ENCODE data around the gene TEX10.

The TEX10 gene

GRCh38 chr9:100292414-100292813 lies 60.3 kb downstream of the TEX10 start:
- peaks cover 38 to 60% of the 10 kb centered on the region in 2 donors for H3K36me3 ChIP-seq (ENCODE audit: control insufficient read depth in 1 of 2, insufficient read depth in 2 of 2, low read length in 2 of 2)
- H3K9ac ChIP-seq (ENCODE audit: low read depth in 1 of 2, low read length in 2 of 2): no peak overlapping the region
- H3K27me3 ChIP-seq (ENCODE audit: control insufficient read depth in 1 of 2, insufficient read depth in 2 of 2, low read length in 2 of 2): no peaks in the 10 kb centered on the region
- no peak overlapping the region for H3K4me3 ChIP-seq (ENCODE audit: low read depth in 1 of 2, low read length in 2 of 2)
- H3K27ac ChIP-seq (ENCODE audit: low read depth, low read length): no peak overlapping the region
- H3K4me1 ChIP-seq (ENCODE audit: control insufficient read depth in 1 of 2, insufficient read depth in 2 of 2, low read length in 2 of 2): no peaks in the 10 kb centered on the region
- H3K9me3 ChIP-seq (ENCODE audit: control insufficient read depth in 1 of 2, low read length in 2 of 2): peaks cover 4% of the 10 kb centered on the region in 2 donors

DNA sequence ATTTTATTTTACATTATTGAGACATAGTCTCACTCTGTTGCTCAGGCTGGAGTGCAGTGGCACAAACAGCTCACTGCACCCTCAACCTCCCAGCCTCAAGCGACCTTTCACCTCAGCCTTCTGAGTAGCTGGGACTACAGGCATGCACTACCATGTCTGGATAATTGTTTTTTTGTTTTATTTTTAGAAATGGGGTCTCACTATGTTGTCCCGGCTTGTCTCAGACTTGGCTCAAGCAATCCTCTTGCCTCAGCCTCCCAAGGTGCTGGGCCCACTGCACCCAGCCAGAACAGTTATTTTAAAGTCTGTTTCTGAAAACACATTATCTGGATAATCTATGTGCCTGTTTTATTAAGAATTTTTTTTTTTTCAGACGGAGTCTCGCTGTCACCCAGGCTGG lies 62.0 kb downstream of the TEX10 start:
- Histone ChIP-seq H3K9ac (ENCODE audit: low read depth in 1 of 2, low read length in 2 of 2) (no peak overlapping the region), H3K4me1 (ENCODE audit: control insufficient read depth in 1 of 2, insufficient read depth in 2 of 2, low read length in 2 of 2) (no peaks in the 10 kb centered on the region), H3K27ac (ENCODE audit: low read depth, low read length) (no peak overlapping the region), H3K36me3 (ENCODE audit: control insufficient read depth in 1 of 2, insufficient read depth in 2 of 2, low read length in 2 of 2) (peaks cover 38 to 56% of the 10 kb centered on the region in 2 donors), H3K4me3 (ENCODE audit: low read depth in 1 of 2, low read length in 2 of 2) (no peak overlapping the region), H3K27me3 (ENCODE audit: control insufficient read depth in 1 of 2, insufficient read depth in 2 of 2, low read length in 2 of 2) (no peaks in the 10 kb centered on the region), H3K9me3 (ENCODE audit: control insufficient read depth in 1 of 2, low read length in 2 of 2) (peaks cover 4 to 7% of the 10 kb centered on the region in 2 donors)

GRCh38 chr9:100287186-100287585 lies 65.6 kb downstream of the TEX10 start:
- no peaks in the 10 kb centered on the region for H3K4me1 ChIP-seq (ENCODE audit: control insufficient read depth in 1 of 2, insufficient read depth in 2 of 2, low read length in 2 of 2)
- H3K36me3 ChIP-seq (ENCODE audit: control insufficient read depth in 1 of 2, insufficient read depth in 2 of 2, low read length in 2 of 2): peaks cover 28 to 43% of the 10 kb centered on the region in 2 donors
- no peak overlapping the region for H3K4me3 ChIP-seq (ENCODE audit: low read depth in 1 of 2, low read length in 2 of 2)
- H3K27ac ChIP-seq (ENCODE audit: low read depth, low read length): no peak overlapping the region
- no peak overlapping the region for H3K9ac ChIP-seq (ENCODE audit: low read depth in 1 of 2, low read length in 2 of 2)
- no peaks in the 10 kb centered on the region for H3K27me3 ChIP-seq (ENCODE audit: control insufficient read depth in 1 of 2, insufficient read depth in 2 of 2, low read length in 2 of 2)
- H3K9me3 ChIP-seq (ENCODE audit: control insufficient read depth in 1 of 2, low read length in 2 of 2): peaks cover 9 to 10% of the 10 kb centered on the region in 2 donors

GRCh38 chr9:100286257-100286656 lies 66.5 kb downstream of the TEX10 start:
- Histone ChIP-seq H3K4me3 (ENCODE audit: low read depth in 1 of 2, low read length in 2 of 2) (no peak overlapping the region), H3K4me1 (ENCODE audit: control insufficient read depth in 1 of 2, insufficient read depth in 2 of 2, low read length in 2 of 2) (no peaks in the 10 kb centered on the region), H3K36me3 (ENCODE audit: control insufficient read depth in 1 of 2, insufficient read depth in 2 of 2, low read length in 2 of 2) (peaks cover 27 to 39% of the 10 kb centered on the region in 2 donors), H3K27me3 (ENCODE audit: control insufficient read depth in 1 of 2, insufficient read depth in 2 of 2, low read length in 2 of 2) (no peaks in the 10 kb centered on the region), H3K27ac (ENCODE audit: low read depth, low read length) (no peak overlapping the region), H3K9ac (ENCODE audit: low read depth in 1 of 2, low read length in 2 of 2) (no peak overlapping the region), H3K9me3 (ENCODE audit: control insufficient read depth in 1 of 2, low read length in 2 of 2) (peaks cover 9 to 10% of the 10 kb centered on the region in 2 donors)

DNA sequence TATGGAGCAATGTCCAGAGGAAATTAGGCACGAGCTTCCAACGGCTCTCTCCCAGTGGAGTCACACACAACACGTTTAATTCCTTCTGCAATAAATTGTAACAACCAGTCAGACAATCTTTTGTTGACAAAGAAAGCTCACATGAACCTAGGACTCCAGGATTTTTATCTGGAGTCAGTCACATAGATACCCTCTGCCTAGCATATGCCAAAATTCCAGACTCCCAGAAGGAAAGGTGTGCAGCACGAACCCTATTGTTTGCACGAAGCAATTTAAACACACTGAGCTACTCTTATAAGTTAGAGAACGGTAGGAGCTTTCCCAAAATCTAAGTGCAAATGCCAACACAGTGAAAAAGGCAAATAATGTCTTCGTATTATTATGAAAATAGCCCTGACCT lies 67.1 kb downstream of the TEX10 start:
- H3K9me3 ChIP-seq (ENCODE audit: control insufficient read depth in 1 of 2, low read length in 2 of 2): peaks cover 9 to 10% of the 10 kb centered on the region in 2 donors
- H3K27ac ChIP-seq (ENCODE audit: low read depth, low read length): no peak overlapping the region
- no peak overlapping the region for H3K9ac ChIP-seq (ENCODE audit: low read depth in 1 of 2, low read length in 2 of 2)
- H3K36me3 ChIP-seq (ENCODE audit: control insufficient read depth in 1 of 2, insufficient read depth in 2 of 2, low read length in 2 of 2): peaks cover 27 to 36% of the 10 kb centered on the region in 2 donors
- no peaks in the 10 kb centered on the region for H3K4me1 ChIP-seq (ENCODE audit: control insufficient read depth in 1 of 2, insufficient read depth in 2 of 2, low read length in 2 of 2)
- H3K27me3 ChIP-seq (ENCODE audit: control insufficient read depth in 1 of 2, insufficient read depth in 2 of 2, low read length in 2 of 2): no peaks in the 10 kb centered on the region
- no peak overlapping the region for H3K4me3 ChIP-seq (ENCODE audit: low read depth in 1 of 2, low read length in 2 of 2)

GRCh38 chr9:100285080-100285479 lies 67.7 kb downstream of the TEX10 start:
- Histone ChIP-seq H3K4me1 (ENCODE audit: control insufficient read depth in 1 of 2, insufficient read depth in 2 of 2, low read length in 2 of 2) (no peaks in the 10 kb centered on the region), H3K9me3 (ENCODE audit: control insufficient read depth in 1 of 2, low read length in 2 of 2) (peaks cover 9 to 10% of the 10 kb centered on the region in 2 donors), H3K27me3 (ENCODE audit: control insufficient read depth in 1 of 2, insufficient read depth in 2 of 2, low read length in 2 of 2) (no peaks in the 10 kb centered on the region), H3K36me3 (ENCODE audit: control insufficient read depth in 1 of 2, insufficient read depth in 2 of 2, low read length in 2 of 2) (peaks cover 27 to 36% of the 10 kb centered on the region in 2 donors), H3K27ac (ENCODE audit: low read depth, low read length) (no peak overlapping the region), H3K4me3 (ENCODE audit: low read depth in 1 of 2, low read length in 2 of 2) (no peak overlapping the region), H3K9ac (ENCODE audit: low read depth in 1 of 2, low read length in 2 of 2) (no peak overlapping the region)

DNA sequence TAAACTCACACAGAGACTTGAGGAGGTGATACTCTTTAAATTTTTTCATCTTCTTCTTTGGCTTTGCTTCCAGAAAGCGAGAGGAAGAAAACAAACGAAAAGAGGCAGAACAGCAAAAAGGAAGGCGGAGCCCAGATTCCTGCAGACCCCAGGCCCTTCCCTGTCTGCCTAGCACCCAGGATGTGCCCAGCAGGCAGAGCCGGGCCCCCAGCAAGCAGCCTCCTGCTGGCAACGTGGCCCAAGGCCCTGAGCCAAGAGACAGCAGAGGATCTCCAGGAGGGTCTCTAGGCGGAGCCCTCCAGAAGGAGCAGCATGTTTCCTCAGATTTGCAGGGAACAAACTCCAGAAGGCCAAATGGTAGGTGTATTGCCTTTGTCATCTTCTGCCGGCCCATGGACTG lies 68.5 kb downstream of the TEX10 start:
- Histone ChIP-seq H3K9me3 (ENCODE audit: control insufficient read depth in 1 of 2, low read length in 2 of 2) (peaks cover 9 to 10% of the 10 kb centered on the region in 2 donors), H3K36me3 (ENCODE audit: control insufficient read depth in 1 of 2, insufficient read depth in 2 of 2, low read length in 2 of 2) (peaks cover 27 to 36% of the 10 kb centered on the region in 2 donors), H3K4me3 (ENCODE audit: low read depth in 1 of 2, low read length in 2 of 2) (no peak overlapping the region), H3K27me3 (ENCODE audit: control insufficient read depth in 1 of 2, insufficient read depth in 2 of 2, low read length in 2 of 2) (no peaks in the 10 kb centered on the region), H3K4me1 (ENCODE audit: control insufficient read depth in 1 of 2, insufficient read depth in 2 of 2, low read length in 2 of 2) (no peaks in the 10 kb centered on the region), H3K9ac (ENCODE audit: low read depth in 1 of 2, low read length in 2 of 2) (no peak overlapping the region), H3K27ac (ENCODE audit: low read depth, low read length) (no peak overlapping the region)

GRCh38 chr9:100282388-100282719 lies 70.4 kb downstream of the TEX10 start:
- H3K36me3 ChIP-seq (ENCODE audit: control insufficient read depth in 1 of 2, insufficient read depth in 2 of 2, low read length in 2 of 2): peaks cover 20 to 27% of the 10 kb centered on the region in 2 donors
- H3K27ac ChIP-seq (ENCODE audit: low read depth, low read length): no peak overlapping the region
- H3K4me1 ChIP-seq (ENCODE audit: control insufficient read depth in 1 of 2, insufficient read depth in 2 of 2, low read length in 2 of 2): no peaks in the 10 kb centered on the region
- H3K27me3 ChIP-seq (ENCODE audit: control insufficient read depth in 1 of 2, insufficient read depth in 2 of 2, low read length in 2 of 2): no peaks in the 10 kb centered on the region
- no peak overlapping the region for H3K4me3 ChIP-seq (ENCODE audit: low read depth in 1 of 2, low read length in 2 of 2)
- peaks cover 5 to 6% of the 10 kb centered on the region in 2 donors for H3K9me3 ChIP-seq (ENCODE audit: control insufficient read depth in 1 of 2, low read length in 2 of 2)
- H3K9ac ChIP-seq (ENCODE audit: low read depth in 1 of 2, low read length in 2 of 2): no peak overlapping the region

- Histone ChIP-seq H3K4me1 (ENCODE audit: control insufficient read depth in 1 of 2, insufficient read depth in 2 of 2, low read length in 2 of 2) (no peaks in the 10 kb centered on the region), H3K9ac (ENCODE audit: low read depth in 1 of 2, low read length in 2 of 2) (no peak overlapping the region), H3K9me3 (ENCODE audit: control insufficient read depth in 1 of 2, low read length in 2 of 2) (peaks cover 5 to 6% of the 10 kb centered on the region in 2 donors), H3K4me3 (ENCODE audit: low read depth in 1 of 2, low read length in 2 of 2) (no peak overlapping the region), H3K27me3 (ENCODE audit: control insufficient read depth in 1 of 2, insufficient read depth in 2 of 2, low read length in 2 of 2) (no peaks in the 10 kb centered on the region), H3K36me3 (ENCODE audit: control insufficient read depth in 1 of 2, insufficient read depth in 2 of 2, low read length in 2 of 2) (peaks cover 14 to 22% of the 10 kb centered on the region in 2 donors), H3K27ac (ENCODE audit: low read depth, low read length) (no peak overlapping the region)
Measured at GRCh38 chr9:100281676-100282387, 70.9 kb downstream of the TEX10 start.

GRCh38 chr9:100281066-100281465 lies 71.7 kb downstream of the TEX10 start:
- Histone ChIP-seq H3K9ac (ENCODE audit: low read depth in 1 of 2, low read length in 2 of 2) (no peak overlapping the region), H3K9me3 (ENCODE audit: control insufficient read depth in 1 of 2, low read length in 2 of 2) (peaks cover 5 to 6% of the 10 kb centered on the region in 2 donors), H3K36me3 (ENCODE audit: control insufficient read depth in 1 of 2, insufficient read depth in 2 of 2, low read length in 2 of 2) (peaks cover 11 to 18% of the 10 kb centered on the region in 2 donors), H3K27ac (ENCODE audit: low read depth, low read length) (no peak overlapping the region), H3K4me3 (ENCODE audit: low read depth in 1 of 2, low read length in 2 of 2) (no peak overlapping the region), H3K27me3 (ENCODE audit: control insufficient read depth in 1 of 2, insufficient read depth in 2 of 2, low read length in 2 of 2) (no peaks in the 10 kb centered on the region), H3K4me1 (ENCODE audit: control insufficient read depth in 1 of 2, insufficient read depth in 2 of 2, low read length in 2 of 2) (no peaks in the 10 kb centered on the region)
